ENCODE measurements around the gene BAIAP2. TPM values are rescaled to one million over a fixed set of nuclear protein-coding genes. Genes with fewer than 3 reads are reported as not detected.

Gene BAIAP2
- total and polyA plus RNA-seq, 2 of the 13 experiments (the other 11 are each of a cell fraction or from before 2014, with no cell fraction given): 22.5 to 24.0 TPM

DNA sequence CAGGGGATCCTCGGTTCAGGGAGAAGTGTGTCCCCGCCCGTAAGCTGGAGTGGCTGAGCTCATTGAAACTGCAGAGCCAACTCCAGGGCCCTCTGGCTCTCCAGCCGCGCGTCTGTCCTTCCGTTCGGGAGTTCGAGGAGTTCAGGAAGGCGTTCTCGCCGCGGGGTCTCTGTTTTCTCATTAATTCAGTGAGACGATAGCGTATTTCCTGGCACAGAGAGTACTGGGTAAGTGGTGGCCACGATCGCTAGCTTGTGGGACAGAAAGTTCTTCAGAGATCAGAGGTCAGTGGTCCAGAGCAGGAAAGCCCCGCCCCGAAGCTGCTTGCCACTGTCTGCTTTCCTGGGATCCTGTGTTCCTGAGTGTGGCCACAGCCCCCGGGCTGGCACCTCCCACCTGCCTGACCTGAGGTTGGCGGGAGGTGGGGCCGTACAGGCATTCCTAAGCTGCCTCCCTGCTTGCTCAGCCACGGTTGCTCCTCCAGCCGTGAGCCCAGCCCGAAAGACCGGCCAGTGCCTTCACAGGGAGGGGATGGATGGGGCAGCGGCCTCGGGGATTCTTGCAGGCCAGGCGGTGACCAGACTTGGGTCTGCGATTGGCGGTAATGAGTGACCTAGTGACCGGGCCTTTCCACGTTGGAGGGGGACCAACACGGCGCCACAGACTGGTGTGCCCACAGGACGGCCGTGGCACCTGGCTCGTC is 8.9 kb downstream of the BAIAP2 start (continued):
- TF ChIP-seq RARA (CRISPR knock-in tag; IDR thresholded peaks at IDR 0.05) (peak; percentile 71; the same call in 1 of the 2 replicates), ZEB1 (IDR thresholded peaks at IDR 0.05; ENCODE audit: insufficient replicate concordance, low read depth) (peak; percentile 52), NRL (CRISPR knock-in tag; IDR thresholded peaks at IDR 0.05; ENCODE audit: borderline replicate concordance) (no peak; the same call in 1 of the 2 replicates), PAWR (CRISPR knock-in tag; IDR thresholded peaks at IDR 0.05; ENCODE audit: borderline replicate concordance) (no peak), HMG20B (CRISPR knock-in tag; conservative IDR thresholded peaks at IDR 0.05) (no peak), ZNF460 (CRISPR knock-in tag; IDR thresholded peaks at IDR 0.05; ENCODE audit: borderline replicate concordance) (no peak), KDM2A (CRISPR knock-in tag; IDR thresholded peaks at IDR 0.05; ENCODE audit: borderline replicate concordance, low read depth) (peak; percentile 3), RORA (CRISPR knock-in tag; IDR thresholded peaks at IDR 0.05) (no peak), ZNF614 (CRISPR knock-in tag; IDR thresholded peaks at IDR 0.05; ENCODE audit: borderline replicate concordance) (peak; percentile 78), SETDB1 (CRISPR knock-in tag; IDR thresholded peaks at IDR 0.05; ENCODE audit: borderline replicate concordance) (no peak), SAFB2 (CRISPR knock-in tag; IDR thresholded peaks at IDR 0.05; ENCODE audit: borderline replicate concordance, low read depth) (peak; percentile 54; the same call in 1 of the 2 replicates), SNAI1 (CRISPR knock-in tag; IDR thresholded peaks at IDR 0.05; ENCODE audit: borderline replicate concordance) (0 out of 2 replicates have a peak, but pooled peaks have one; percentile 73), MAFF (IDR thresholded peaks at IDR 0.05; ENCODE audit: low read depth, low read length) (no peak), MED13 (CRISPR knock-in tag; IDR thresholded peaks at IDR 0.05) (peak; percentile 19; the same call in 1 of the 2 replicates), NPAS2 (CRISPR knock-in tag; IDR thresholded peaks at IDR 0.05; ENCODE audit: borderline replicate concordance) (no peak), ZNF10 (CRISPR knock-in tag; IDR thresholded peaks at IDR 0.05; ENCODE audit: borderline replicate concordance, low read depth) (no peak), ARID2 (CRISPR knock-in tag; IDR thresholded peaks at IDR 0.05; ENCODE audit: borderline replicate concordance) (no peak), ZBTB7A (CRISPR knock-in tag; IDR thresholded peaks at IDR 0.05) (peak; percentile 78), ZKSCAN5 (CRISPR knock-in tag; IDR thresholded peaks at IDR 0.05) (no peak), ZNF274 (CRISPR knock-in tag; IDR thresholded peaks at IDR 0.05) (no peak), FOXM1 (CRISPR knock-in tag; IDR thresholded peaks at IDR 0.05) (no peak), ZSCAN20 (CRISPR knock-in tag; IDR thresholded peaks at IDR 0.05; ENCODE audit: borderline replicate concordance) (no peak), POLR2AphosphoS5 (IDR thresholded peaks at IDR 0.05; ENCODE audit: low read depth, low read length) (peak; percentile 77), ZNF431 (CRISPR knock-in tag; IDR thresholded peaks at IDR 0.05; ENCODE audit: borderline replicate concordance, low read depth) (no peak)
- TF ChIP-seq, protein P1, sequence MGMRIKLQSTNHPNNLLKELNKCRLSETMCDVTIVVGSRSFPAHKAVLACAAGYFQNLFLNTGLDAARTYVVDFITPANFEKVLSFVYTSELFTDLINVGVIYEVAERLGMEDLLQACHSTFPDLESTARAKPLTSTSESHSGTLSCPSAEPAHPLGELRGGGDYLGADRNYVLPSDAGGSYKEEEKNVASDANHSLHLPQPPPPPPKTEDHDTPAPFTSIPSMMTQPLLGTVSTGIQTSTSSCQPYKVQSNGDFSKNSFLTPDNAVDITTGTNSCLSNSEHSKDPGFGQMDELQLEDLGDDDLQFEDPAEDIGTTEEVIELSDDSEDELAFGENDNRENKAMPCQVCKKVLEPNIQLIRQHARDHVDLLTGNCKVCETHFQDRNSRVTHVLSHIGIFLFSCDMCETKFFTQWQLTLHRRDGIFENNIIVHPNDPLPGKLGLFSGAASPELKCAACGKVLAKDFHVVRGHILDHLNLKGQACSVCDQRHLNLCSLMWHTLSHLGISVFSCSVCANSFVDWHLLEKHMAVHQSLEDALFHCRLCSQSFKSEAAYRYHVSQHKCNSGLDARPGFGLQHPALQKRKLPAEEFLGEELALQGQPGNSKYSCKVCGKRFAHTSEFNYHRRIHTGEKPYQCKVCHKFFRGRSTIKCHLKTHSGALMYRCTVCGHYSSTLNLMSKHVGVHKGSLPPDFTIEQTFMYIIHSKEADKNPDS (CRISPR knock-in tag; IDR thresholded peaks at IDR 0.05): no peak
- TF ChIP-seq, protein P2, sequence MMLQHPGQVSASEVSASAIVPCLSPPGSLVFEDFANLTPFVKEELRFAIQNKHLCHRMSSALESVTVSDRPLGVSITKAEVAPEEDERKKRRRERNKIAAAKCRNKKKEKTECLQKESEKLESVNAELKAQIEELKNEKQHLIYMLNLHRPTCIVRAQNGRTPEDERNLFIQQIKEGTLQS (CRISPR knock-in tag; IDR thresholded peaks at IDR 0.05): peak; percentile 80
- TF ChIP-seq, protein P3, sequence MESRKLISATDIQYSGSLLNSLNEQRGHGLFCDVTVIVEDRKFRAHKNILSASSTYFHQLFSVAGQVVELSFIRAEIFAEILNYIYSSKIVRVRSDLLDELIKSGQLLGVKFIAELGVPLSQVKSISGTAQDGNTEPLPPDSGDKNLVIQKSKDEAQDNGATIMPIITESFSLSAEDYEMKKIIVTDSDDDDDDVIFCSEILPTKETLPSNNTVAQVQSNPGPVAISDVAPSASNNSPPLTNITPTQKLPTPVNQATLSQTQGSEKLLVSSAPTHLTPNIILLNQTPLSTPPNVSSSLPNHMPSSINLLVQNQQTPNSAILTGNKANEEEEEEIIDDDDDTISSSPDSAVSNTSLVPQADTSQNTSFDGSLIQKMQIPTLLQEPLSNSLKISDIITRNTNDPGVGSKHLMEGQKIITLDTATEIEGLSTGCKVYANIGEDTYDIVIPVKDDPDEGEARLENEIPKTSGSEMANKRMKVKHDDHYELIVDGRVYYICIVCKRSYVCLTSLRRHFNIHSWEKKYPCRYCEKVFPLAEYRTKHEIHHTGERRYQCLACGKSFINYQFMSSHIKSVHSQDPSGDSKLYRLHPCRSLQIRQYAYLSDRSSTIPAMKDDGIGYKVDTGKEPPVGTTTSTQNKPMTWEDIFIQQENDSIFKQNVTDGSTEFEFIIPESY (CRISPR knock-in tag; IDR thresholded peaks at IDR 0.05): peak; percentile 52; the same call in 1 of the 2 replicates
